ENCODE measurements around the gene SV2A.
A peak's percentile ranks its signal among the peaks of the same experiment; 100 is the strongest.

SV2A gene

DNA sequence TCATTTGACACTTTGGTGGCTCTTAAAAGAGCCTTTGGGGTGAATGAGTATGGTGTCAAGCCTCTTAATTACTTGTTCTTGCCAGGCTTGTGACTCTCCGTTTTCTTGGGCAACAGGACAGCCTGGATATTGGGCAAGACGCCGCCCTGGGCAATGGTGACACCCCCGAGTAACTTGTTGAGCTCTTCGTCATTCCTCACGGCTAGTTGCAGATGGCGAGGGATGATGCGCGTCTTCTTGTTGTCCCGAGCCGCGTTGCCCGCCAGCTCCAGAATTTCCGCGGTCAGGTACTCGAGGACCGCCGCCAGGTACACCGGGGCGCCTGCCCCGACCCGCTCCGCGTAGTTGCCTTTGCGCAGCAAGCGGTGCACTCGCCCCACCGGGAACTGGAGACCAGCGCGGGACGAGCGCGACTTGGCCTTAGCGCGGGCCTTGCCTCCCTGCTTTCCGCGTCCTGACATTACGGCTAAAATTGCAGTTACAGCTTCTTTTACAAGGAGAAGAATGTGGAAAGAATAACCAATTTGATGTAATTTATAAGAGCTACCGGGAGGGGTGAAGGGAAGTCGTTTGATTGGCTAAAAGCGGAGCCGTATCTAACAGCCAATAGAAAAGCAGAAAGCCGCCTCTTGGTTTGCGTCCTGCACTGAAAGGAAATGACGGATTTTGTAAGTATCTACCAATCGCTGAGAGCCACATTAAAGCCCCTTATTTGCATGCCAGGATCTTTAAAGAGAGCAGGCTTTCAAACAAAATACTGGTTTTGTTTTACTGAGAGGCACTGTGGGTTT, 30.0 kb downstream of the SV2A start (continued):
- TF ChIP-seq, protein P1, sequence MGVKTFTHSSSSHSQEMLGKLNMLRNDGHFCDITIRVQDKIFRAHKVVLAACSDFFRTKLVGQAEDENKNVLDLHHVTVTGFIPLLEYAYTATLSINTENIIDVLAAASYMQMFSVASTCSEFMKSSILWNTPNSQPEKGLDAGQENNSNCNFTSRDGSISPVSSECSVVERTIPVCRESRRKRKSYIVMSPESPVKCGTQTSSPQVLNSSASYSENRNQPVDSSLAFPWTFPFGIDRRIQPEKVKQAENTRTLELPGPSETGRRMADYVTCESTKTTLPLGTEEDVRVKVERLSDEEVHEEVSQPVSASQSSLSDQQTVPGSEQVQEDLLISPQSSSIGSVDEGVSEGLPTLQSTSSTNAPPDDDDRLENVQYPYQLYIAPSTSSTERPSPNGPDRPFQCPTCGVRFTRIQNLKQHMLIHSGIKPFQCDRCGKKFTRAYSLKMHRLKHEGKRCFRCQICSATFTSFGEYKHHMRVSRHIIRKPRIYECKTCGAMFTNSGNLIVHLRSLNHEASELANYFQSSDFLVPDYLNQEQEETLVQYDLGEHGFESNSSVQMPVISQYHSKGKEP (tag by site-specific recombination; IDR thresholded peaks at IDR 0.05): no peak
- TF ChIP-seq ZNF501 (tag by site-specific recombination; IDR thresholded peaks at IDR 0.05) (no peak), KLF16 (tag by site-specific recombination; IDR thresholded peaks at IDR 0.05) (no peak), ZNF571 (tag by site-specific recombination; IDR thresholded peaks at IDR 0.05) (no peak), ZSCAN30 (tag by site-specific recombination; IDR thresholded peaks at IDR 0.05) (no peak), ZNF146 (tag by site-specific recombination; IDR thresholded peaks at IDR 0.05) (no peak), ZFP3 (tag by site-specific recombination; IDR thresholded peaks at IDR 0.05; ENCODE audit: low read depth) (no peak), ZNF626 (tag by site-specific recombination; IDR thresholded peaks at IDR 0.05) (no peak), ZNF514 (tag by site-specific recombination; IDR thresholded peaks at IDR 0.05) (no peak), RBAK (tag by site-specific recombination; IDR thresholded peaks at IDR 0.05) (no peak), ZNF23 (tag by site-specific recombination; IDR thresholded peaks at IDR 0.05; ENCODE audit: borderline replicate concordance) (no peak), SP3 (tag by site-specific recombination; IDR thresholded peaks at IDR 0.05) (no peak; the same call in 1 of the 2 replicates), ZNF302 (tag by site-specific recombination; IDR thresholded peaks at IDR 0.05; ENCODE audit: low read depth) (no peak), ZNF776 (tag by site-specific recombination; IDR thresholded peaks at IDR 0.05; ENCODE audit: borderline replicate concordance) (no peak), ZNF362 (tag by site-specific recombination; IDR thresholded peaks at IDR 0.05) (no peak), ZNF513 (tag by site-specific recombination; IDR thresholded peaks at IDR 0.05) (no peak), ZNF335 (tag by site-specific recombination; conservative IDR thresholded peaks at IDR 0.05) (peak; percentile 45; the same call in 1 of the 2 replicates), ZNF701 (tag by site-specific recombination; IDR thresholded peaks at IDR 0.05) (no peak), ZBTB49 (tag by site-specific recombination; IDR thresholded peaks at IDR 0.05; ENCODE audit: low read depth) (no peak), PBX3 (CRISPR knock-in tag; IDR thresholded peaks at IDR 0.05) (no peak), ZNF610 (tag by site-specific recombination; IDR thresholded peaks at IDR 0.05; ENCODE audit: borderline replicate concordance) (no peak), ZNF785 (tag by site-specific recombination; IDR thresholded peaks at IDR 0.05) (no peak), KLF7 (tag by site-specific recombination; IDR thresholded peaks at IDR 0.05; ENCODE audit: borderline replicate concordance) (no peak), ZNF324 (tag by site-specific recombination; IDR thresholded peaks at IDR 0.05) (no peak), ZBTB8A (tag by site-specific recombination; IDR thresholded peaks at IDR 0.05) (no peak)
- TF ChIP-seq, protein P2, sequence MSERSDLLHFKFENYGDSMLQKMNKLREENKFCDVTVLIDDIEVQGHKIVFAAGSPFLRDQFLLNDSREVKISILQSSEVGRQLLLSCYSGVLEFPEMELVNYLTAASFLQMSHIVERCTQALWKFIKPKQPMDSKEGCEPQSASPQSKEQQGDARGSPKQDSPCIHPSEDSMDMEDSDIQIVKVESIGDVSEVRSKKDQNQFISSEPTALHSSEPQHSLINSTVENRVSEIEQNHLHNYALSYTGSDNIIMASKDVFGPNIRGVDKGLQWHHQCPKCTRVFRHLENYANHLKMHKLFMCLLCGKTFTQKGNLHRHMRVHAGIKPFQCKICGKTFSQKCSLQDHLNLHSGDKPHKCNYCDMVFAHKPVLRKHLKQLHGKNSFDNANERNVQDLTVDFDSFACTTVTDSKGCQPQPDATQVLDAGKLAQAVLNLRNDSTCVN (tag by site-specific recombination; optimal IDR thresholded peaks at IDR 0.05): peak; percentile 31
- TF ChIP-seq, protein P3, sequence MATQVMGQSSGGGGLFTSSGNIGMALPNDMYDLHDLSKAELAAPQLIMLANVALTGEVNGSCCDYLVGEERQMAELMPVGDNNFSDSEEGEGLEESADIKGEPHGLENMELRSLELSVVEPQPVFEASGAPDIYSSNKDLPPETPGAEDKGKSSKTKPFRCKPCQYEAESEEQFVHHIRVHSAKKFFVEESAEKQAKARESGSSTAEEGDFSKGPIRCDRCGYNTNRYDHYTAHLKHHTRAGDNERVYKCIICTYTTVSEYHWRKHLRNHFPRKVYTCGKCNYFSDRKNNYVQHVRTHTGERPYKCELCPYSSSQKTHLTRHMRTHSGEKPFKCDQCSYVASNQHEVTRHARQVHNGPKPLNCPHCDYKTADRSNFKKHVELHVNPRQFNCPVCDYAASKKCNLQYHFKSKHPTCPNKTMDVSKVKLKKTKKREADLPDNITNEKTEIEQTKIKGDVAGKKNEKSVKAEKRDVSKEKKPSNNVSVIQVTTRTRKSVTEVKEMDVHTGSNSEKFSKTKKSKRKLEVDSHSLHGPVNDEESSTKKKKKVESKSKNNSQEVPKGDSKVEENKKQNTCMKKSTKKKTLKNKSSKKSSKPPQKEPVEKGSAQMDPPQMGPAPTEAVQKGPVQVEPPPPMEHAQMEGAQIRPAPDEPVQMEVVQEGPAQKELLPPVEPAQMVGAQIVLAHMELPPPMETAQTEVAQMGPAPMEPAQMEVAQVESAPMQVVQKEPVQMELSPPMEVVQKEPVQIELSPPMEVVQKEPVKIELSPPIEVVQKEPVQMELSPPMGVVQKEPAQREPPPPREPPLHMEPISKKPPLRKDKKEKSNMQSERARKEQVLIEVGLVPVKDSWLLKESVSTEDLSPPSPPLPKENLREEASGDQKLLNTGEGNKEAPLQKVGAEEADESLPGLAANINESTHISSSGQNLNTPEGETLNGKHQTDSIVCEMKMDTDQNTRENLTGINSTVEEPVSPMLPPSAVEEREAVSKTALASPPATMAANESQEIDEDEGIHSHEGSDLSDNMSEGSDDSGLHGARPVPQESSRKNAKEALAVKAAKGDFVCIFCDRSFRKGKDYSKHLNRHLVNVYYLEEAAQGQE (tag by site-specific recombination; IDR thresholded peaks at IDR 0.05): no peak; the same call in 1 of the 2 replicates
